T47D (cell line): ENCODE results near the gene XAGE2.
A peak's percentile ranks its signal among the peaks of the same experiment; 100 is the strongest.

ENCODE experiments used
- DNase-seq, 2 experiments: peaks; one replicate each; pipeline versions ENCODE4 v3.0.0 to v3.0.0-alpha.2; 2011 to 2012; ENCODE audit warnings: low read depth in 1 of 2, low spot score in 1 of 2
- JUND ChIP-seq: IDR thresholded peaks from 2 replicates; pipeline ENCODE4 v1.6.1; 2012; ENCODE audit warnings: low read depth
- in situ Hi-C: cut with HindIII; loops from 2 replicates; pipeline ENCODE4 v1.10.0; 2016; ENCODE audit warnings: low sequenced_read_pairs, low pct_unique_long_range_greater_than_20kb

XAGE2 gene

GRCh38 chrX:52378870-52379269 is 10.0 kb downstream of the XAGE2 start:
- in situ Hi-C loops, result no loop called here
- TF ChIP-seq JUND, result no peak
- no peak for DNase-seq

- no peak for TF ChIP-seq JUND
- in situ Hi-C loops, result no loop called here
- no peak for DNase-seq
These were observed 12.2 kb downstream of the XAGE2 start for GRCh38 chrX:52380993-52381392.

GRCh38 chrX:52410439-52411394 is 41.9 kb downstream of the XAGE2 start:
- peak in 1 of 2 experiments; percentile 2 for DNase-seq
- in situ Hi-C loops, result no loop called here
- no peak for TF ChIP-seq JUND

- in situ Hi-C loops, result no loop called here
- no peak for TF ChIP-seq JUND
- no peak for DNase-seq
These were observed 46.5 kb downstream of the XAGE2 start for GRCh38 chrX:52415304-52415703.

DNA sequence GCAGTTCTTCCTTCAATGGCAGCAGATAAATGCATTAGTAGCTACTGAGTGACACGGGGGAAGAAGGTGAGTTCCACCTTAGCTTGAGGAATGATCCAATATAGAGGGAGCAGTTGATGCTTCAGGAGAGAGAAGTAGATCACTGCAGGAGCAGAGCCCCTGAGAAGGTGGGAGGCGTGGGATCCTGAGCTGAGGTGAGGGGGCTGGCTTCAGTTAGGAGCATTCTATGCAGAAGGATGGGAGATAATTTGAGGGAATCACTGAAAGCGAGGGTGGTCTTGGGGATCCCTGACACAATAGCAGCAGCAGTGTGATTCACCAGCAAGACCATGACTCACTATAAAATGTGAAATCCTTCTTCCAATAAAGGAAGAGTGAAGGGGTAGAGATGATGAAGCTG is 48.0 kb downstream of the XAGE2 start:
- TF ChIP-seq JUND, result no peak
- DNase-seq, result no peak
- in situ Hi-C loops, result no loop called here

- DNase-seq, result peak in 1 of 2 experiments; percentile 1
- no peak for TF ChIP-seq JUND
- in situ Hi-C loops, result no loop called here
These were observed 52.1 kb downstream of the XAGE2 start for GRCh38 chrX:52420824-52421443.

DNA sequence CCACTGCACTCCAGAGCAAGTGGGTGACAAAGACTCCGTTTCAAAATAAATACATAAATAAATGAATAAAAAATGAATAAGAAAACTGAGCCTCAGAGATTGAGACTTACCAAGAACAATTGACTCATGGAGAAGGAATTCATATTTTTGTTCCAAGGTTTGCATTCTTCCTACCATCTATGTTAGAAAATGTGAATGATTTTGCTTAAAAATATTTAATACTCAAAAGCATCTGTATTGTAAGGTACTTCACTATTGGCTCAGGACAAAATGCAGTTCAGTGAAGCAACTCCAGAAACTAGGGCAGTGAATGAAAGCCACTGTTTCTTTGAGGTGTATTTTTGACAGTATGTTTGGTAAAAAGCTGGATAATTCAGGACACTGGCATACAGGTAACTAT is 54.1 kb downstream of the XAGE2 start:
- no peak for TF ChIP-seq JUND
- in situ Hi-C loops, result no loop called here
- DNase-seq, result no peak

- in situ Hi-C loops, result no loop called here
- no peak for TF ChIP-seq JUND
- DNase-seq, result no peak
These were observed 55.8 kb downstream of the XAGE2 start for GRCh38 chrX:52424656-52425055.
